ENCODE data around the gene SEMA6B. TPM values are rescaled to one million over a fixed set of nuclear protein-coding genes. Genes with fewer than 3 reads are reported as not detected.

Gene SEMA6B
- total RNA-seq, 1 experiment from 2014 or later, result 5.7 TPM

- BruUV-seq (replicated peaks), result no TSS peak
- H3K9me3 ChIP-seq (ENCODE audit: control insufficient read depth, insufficient read depth, low read depth, low read length), result no peaks in the 10 kb centered on the region
- no peaks in the 10 kb centered on the region for H3K36me3 ChIP-seq (ENCODE audit: control insufficient read depth, insufficient read depth, low read length)
- ChIA-PET POLR2A (interaction anchor here (0.6 kb wide), 1 partner anchor 989 kb away, joined by 3 read pairs; no protein-coding TSS in a partner anchor), CTCF (no interaction called here)
- DNase-seq (ENCODE audit: low read depth, low spot score), result no peak
- in situ Hi-C loops (cut with HindIII; ENCODE audit: low pct_unique_long_range_greater_than_20kb, low sequenced_read_pairs), result no loop called here
- H3K4me3 ChIP-seq (ENCODE audit: low read depth in 2 of 2, low read length in 2 of 2), result no peak overlapping the region
- no peaks in the 10 kb centered on the region for H3K27me3 ChIP-seq (ENCODE audit: control insufficient read depth, insufficient read depth, low read length)
- no peak for ATAC-seq
- TF ChIP-seq CTCF (IDR thresholded peaks at IDR 0.05) (no peak), TCF7L2 (IDR thresholded peaks at IDR 0.05; ENCODE audit: low read depth, low read length) (no peak), POLR2AphosphoS5 (IDR thresholded peaks at IDR 0.05; ENCODE audit: low read depth, low read length) (no peak), SIN3A (IDR thresholded peaks at IDR 0.05; ENCODE audit: borderline replicate concordance, insufficient read depth, low read depth, low read length) (no peak), REST (IDR thresholded peaks at IDR 0.05; ENCODE audit: insufficient read depth in 1 of 2, low read depth in 2 of 2, low read length in 1 of 2) (no peak)
- no peaks in the 10 kb centered on the region; the same call in 1 of the 2 replicates for H3K4me1 ChIP-seq (ENCODE audit: control insufficient read depth, insufficient read depth, low read length)
- intact Hi-C loops (cut with micrococcal nuclease; ENCODE audit: unreplicated experiment), result no loop called here
- no peak overlapping the region for H3K27ac ChIP-seq (ENCODE audit: low read length)
Observed at GRCh38 chr19:4554717-4555116, 4.8 kb downstream of the SEMA6B start.

GRCh38 chr19:4553775-4554174, 5.7 kb downstream of the SEMA6B start:
- CTCF ChIA-PET, result no interaction called here
- ATAC-seq, result no peak
- in situ Hi-C loops (cut with HindIII; ENCODE audit: low pct_unique_long_range_greater_than_20kb, low sequenced_read_pairs), result no loop called here

More at GRCh38 chr19:4553775-4554174, 5.7 kb downstream of the SEMA6B start:
- no peak for TF ChIP-seq SIN3A (IDR thresholded peaks at IDR 0.05; ENCODE audit: borderline replicate concordance, insufficient read depth, low read depth, low read length)
- TF ChIP-seq CTCF (IDR thresholded peaks at IDR 0.05), result no peak
- TF ChIP-seq TCF7L2 (IDR thresholded peaks at IDR 0.05; ENCODE audit: low read depth, low read length), result no peak
- TF ChIP-seq POLR2AphosphoS5 (IDR thresholded peaks at IDR 0.05; ENCODE audit: low read depth, low read length), result no peak
- TF ChIP-seq REST (IDR thresholded peaks at IDR 0.05; ENCODE audit: insufficient read depth in 1 of 2, low read depth in 2 of 2, low read length in 1 of 2), result no peak
- POLR2A ChIA-PET, result no interaction called here
- Histone ChIP-seq H3K27ac (ENCODE audit: low read length) (no peak overlapping the region), H3K4me1 (ENCODE audit: control insufficient read depth, insufficient read depth, low read length) (no peaks in the 10 kb centered on the region; the same call in 1 of the 2 replicates), H3K9me3 (ENCODE audit: control insufficient read depth, insufficient read depth, low read depth, low read length) (no peaks in the 10 kb centered on the region), H3K4me3 (ENCODE audit: low read depth in 2 of 2, low read length in 2 of 2) (no peak overlapping the region), H3K36me3 (ENCODE audit: control insufficient read depth, insufficient read depth, low read length) (no peaks in the 10 kb centered on the region), H3K27me3 (ENCODE audit: control insufficient read depth, insufficient read depth, low read length) (no peaks in the 10 kb centered on the region)
- intact Hi-C loops (cut with micrococcal nuclease; ENCODE audit: unreplicated experiment), result no loop called here
- no TSS peak for BruUV-seq (replicated peaks)
- DNase-seq (ENCODE audit: low read depth, low spot score), result no peak

All from Panc1 (cell line).